ENCODE data around the gene EML5. TPM values are rescaled to one million over a fixed set of nuclear protein-coding genes. Genes with fewer than 3 reads are reported as not detected.

Gene EML5
- total and polyA plus RNA-seq, 2 of the 13 experiments (the other 11 are each of a cell fraction or from before 2014, with no cell fraction given) = 0.11 TPM; not detected in 1

GRCh38 chr14:88572117-88572516, 220.6 kb downstream of the EML5 start:
- 97% methylated on average over 4 of the region's 4 CpGs for WGBS (ENCODE audit: low lambda C conversion rate)
- Histone ChIP-seq H3K36me3 (replicated peaks in 1 of 2; ENCODE audit: control insufficient read depth in 1 of 2, insufficient read depth in 2 of 2, low read length in 2 of 2) (peaks cover 16 to 76% of the 10 kb centered on the region in 2 experiments), H3K4me1 (ENCODE audit: insufficient read depth, low read length) (no peaks in the 10 kb centered on the region), H3K4me2 (ENCODE audit: low read depth, low read length) (no peak overlapping the region), H3K27ac (ENCODE audit: extremely low read length, insufficient read depth, low read length) (no peak overlapping the region), H3K4me3 (replicated peaks in 1 of 3; ENCODE audit: insufficient read depth in 1 of 3, low read depth in 2 of 3, low read length in 3 of 3) (no peak overlapping the region), H3K9ac (ENCODE audit: insufficient read depth, low read depth, low read length) (no peak overlapping the region), H3K79me2 (ENCODE audit: insufficient read depth, low read length) (no peaks in the 10 kb centered on the region), H3K27me3 (ENCODE audit: control insufficient read depth in 1 of 2, insufficient read depth in 2 of 2, low read length in 2 of 2) (no peaks in the 10 kb centered on the region), H3K9me3 (ENCODE audit: low read length) (no peaks in the 10 kb centered on the region), H2AFZ (ENCODE audit: low read length) (no peak overlapping the region), H4K20me1 (ENCODE audit: insufficient read depth, low read length) (no peaks in the 10 kb centered on the region)
- CTCF ChIA-PET (ENCODE audit: low intra/inter-chr PET ratio, low total read pairs) = no interaction called here
- no TSS peak for BruUV-seq (replicated peaks)
- no peak for DNase-seq (ENCODE audit: low spot score)
- FAIRE-seq = no peak
- ATAC-seq = no peak
- TF ChIP-seq FOXK1 (CRISPR knock-in tag; IDR thresholded peaks at IDR 0.05; ENCODE audit: borderline replicate concordance, low read depth) (no peak), ZBTB42 (CRISPR knock-in tag; IDR thresholded peaks at IDR 0.05) (no peak), ZNF282 (IDR thresholded peaks at IDR 0.05; ENCODE audit: partially characterized antibody) (no peak), ZNF724P (CRISPR knock-in tag; IDR thresholded peaks at IDR 0.05; ENCODE audit: borderline replicate concordance) (no peak), ZNF274 (CRISPR knock-in tag; IDR thresholded peaks at IDR 0.05) (no peak), TBX2 (CRISPR knock-in tag; IDR thresholded peaks at IDR 0.05; ENCODE audit: borderline replicate concordance) (no peak), ELK4 (CRISPR knock-in tag; IDR thresholded peaks at IDR 0.05; ENCODE audit: borderline replicate concordance) (no peak), YEATS4 (CRISPR knock-in tag; IDR thresholded peaks at IDR 0.05; ENCODE audit: borderline replicate concordance) (no peak), FOXJ3 (CRISPR knock-in tag; IDR thresholded peaks at IDR 0.05; ENCODE audit: borderline replicate concordance) (no peak), MAFF (IDR thresholded peaks at IDR 0.05; ENCODE audit: low read depth, low read length) (peak; percentile 45; the same call in 1 of the 2 replicates), SMARCE1 (IDR thresholded peaks at IDR 0.05; ENCODE audit: borderline replicate concordance) (no peak), MAFK (conservative IDR thresholded peaks at IDR 0.05 in 1 of 2, IDR thresholded peaks at IDR 0.05 in 1 of 2; ENCODE audit: low read length in 2 of 2) (peak; percentile 13 to 73; a peak in 2 of 4 replicates)
- TF ChIP-seq, protein P1, sequence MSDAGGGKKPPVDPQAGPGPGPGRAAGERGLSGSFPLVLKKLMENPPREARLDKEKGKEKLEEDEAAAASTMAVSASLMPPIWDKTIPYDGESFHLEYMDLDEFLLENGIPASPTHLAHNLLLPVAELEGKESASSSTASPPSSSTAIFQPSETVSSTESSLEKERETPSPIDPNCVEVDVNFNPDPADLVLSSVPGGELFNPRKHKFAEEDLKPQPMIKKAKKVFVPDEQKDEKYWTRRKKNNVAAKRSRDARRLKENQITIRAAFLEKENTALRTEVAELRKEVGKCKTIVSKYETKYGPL (CRISPR knock-in tag; IDR thresholded peaks at IDR 0.05) = no peak
- POLR2A ChIA-PET = no interaction called here
- in situ Hi-C loops (cut with HindIII; ENCODE audit: extremely low pct_ligation_motif_present, low pct_unique_long_range_greater_than_20kb) (no loop called here), intact Hi-C loops (cut with micrococcal nuclease; ENCODE audit: unreplicated experiment) (no loop called here)
